Hematopoietic multipotent progenitor cell treated with erythropoietin and hydrocortisone succinate and interleukin-3 and kit ligand, for 6 days (in vitro differentiated cells): ENCODE measurements around the gene CYB561D2.
A peak's percentile ranks its signal among the peaks of the same experiment; 100 is the strongest.

Source experiments
- DNase-seq: peaks from one replicate; pipeline ENCODE4 v3.0.0-alpha.2; 2015

CYB561D2 gene

DNA sequence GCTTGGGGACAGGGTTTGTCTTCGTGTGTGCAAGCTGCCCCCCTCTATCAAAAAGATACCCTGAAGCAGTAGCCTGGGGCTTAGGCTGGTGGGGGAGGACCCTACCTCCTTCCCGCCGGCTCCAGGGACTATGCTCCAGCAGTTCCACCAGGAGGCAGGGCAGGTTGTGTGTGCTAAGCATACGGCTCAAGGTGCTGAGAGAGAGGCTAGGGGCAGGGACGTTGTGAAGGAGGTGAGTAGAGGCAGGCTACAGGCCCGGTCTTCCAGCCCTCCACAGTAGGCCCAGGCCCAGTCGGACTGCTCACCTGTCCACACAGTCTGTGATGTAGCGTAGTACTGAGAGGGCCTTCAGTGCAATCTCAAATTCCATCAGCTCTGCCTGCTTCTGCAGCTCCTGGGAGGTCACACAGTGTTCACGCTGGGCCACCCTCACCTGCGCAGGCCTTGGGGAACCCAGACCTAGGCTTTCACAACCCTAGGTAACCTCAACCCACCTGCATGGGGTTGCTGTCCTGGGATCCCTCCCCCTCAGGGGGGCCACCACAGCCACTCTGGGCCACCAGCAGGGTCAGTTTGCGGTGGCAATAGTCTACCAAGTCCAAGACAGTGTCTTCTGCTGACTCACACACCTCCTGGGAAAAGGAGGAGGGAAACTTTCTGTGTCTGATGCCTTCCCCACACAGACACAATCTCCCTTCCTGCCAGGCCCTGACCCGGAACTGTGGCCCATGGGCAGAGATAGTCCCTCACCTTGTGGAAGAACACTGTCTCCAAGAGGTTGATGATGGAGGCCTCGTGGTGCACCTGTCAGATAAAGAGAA is 7.6 kb upstream of the CYB561D2 start:
- DNase-seq, result no peak

DNA sequence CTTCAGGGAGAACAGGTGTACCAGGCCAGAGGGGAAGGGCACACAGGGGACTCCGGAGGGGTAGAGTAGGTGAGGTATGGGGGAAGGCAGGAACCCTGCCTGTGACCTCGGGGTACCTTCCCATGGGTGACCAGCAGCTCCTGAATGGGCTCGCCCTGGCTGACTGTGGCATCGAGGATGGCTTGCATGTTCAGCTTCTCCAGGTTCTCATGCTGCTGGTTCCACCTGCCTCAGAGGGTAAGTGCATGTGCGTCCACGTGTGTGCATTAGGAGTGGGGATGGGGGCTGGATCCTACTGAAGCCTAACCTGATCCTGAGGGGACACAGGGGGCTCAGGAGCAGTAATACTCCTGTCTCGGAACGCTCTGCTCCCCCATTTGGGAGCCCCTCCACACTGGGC is 5.7 kb upstream of the CYB561D2 start:
- DNase-seq, result no peak

GRCh38 chr3:50345586-50346234 is 5.0 kb upstream of the CYB561D2 start, which contains the start of gene ZMYND10:
Gene ZMYND10, minus strand, starts transcription at chr3:50345732. Its CDS starts 153 bp downstream, at chr3:50345579.
- DNase-seq, result peak; percentile 90

DNA sequence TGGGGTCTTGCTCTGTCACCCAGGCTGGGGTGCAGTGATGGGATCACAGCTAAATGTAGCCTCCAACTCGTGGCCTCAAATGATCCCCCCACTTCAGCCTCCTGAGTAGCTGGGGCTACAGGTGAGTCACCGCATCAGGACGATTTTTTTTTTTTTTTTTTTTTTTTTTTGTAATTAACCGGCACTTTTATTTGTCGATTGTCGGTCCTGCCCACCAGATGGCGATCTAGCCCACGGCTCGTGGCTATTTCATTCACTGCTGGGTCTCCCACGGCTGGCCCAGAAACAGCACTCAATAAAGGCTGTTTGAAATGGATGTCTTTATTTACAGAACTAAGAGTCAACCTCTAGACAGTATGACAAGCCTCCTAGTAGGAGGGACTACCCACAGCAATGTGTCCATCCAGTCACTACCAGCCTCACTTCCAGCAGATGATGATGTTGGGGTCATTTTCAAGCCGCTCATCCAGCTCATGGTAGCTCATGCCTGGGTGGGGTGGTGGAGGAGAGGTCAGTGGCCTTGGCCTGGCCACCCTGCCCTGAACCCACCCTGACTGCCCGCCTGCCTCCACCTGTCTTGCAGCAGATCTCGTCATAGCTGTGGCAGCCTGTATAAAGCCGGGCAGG is 3.4 kb upstream of the CYB561D2 start:
- DNase-seq, result peak; percentile 90

GRCh38 chr3:50350213-50350526 is 492 bp upstream of the CYB561D2 start:
- DNase-seq, result no peak

- DNase-seq, result no peak
Observed at GRCh38 chr3:50351323-50351697, 648 bp downstream of the CYB561D2 start.

- peak; percentile 70 for DNase-seq
Observed at GRCh38 chr3:50352781-50353180, 2.1 kb downstream of the CYB561D2 start.

DNA sequence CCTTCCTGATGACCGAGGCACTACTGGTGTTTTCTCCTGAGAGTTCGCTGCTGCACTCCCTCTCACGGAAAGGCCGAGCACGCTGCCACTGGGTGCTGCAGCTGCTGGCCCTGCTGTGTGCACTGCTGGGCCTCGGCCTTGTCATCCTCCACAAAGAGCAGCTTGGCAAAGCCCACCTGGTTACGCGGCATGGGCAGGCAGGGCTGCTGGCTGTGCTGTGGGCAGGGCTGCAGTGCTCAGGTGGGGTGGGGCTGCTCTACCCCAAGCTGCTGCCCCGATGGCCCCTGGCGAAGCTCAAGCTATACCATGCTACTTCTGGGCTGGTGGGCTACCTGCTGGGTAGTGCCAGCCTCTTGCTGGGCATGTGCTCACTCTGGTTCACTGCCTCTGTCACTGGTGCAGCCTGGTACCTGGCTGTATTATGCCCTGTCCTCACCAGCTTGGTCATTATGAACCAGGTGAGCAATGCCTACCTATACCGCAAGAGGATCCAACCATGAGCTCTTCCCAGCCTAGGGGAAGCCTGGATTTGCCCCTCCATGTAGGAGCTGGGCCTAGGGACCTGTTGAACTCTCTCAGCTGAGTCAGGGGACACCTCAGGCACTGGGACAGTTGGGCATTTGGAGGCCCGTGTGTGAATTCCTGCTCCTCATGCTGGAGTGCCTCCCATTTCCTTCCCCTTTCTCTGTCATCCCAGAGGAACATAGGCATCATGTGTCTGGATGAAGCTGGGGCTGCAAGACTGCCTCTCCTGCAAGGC is 2.8 kb downstream of the CYB561D2 start:
- DNase-seq, result no peak

GRCh38 chr3:50354186-50354764 is 3.6 kb downstream of the CYB561D2 start:
- DNase-seq, result peak; percentile 80

DNA sequence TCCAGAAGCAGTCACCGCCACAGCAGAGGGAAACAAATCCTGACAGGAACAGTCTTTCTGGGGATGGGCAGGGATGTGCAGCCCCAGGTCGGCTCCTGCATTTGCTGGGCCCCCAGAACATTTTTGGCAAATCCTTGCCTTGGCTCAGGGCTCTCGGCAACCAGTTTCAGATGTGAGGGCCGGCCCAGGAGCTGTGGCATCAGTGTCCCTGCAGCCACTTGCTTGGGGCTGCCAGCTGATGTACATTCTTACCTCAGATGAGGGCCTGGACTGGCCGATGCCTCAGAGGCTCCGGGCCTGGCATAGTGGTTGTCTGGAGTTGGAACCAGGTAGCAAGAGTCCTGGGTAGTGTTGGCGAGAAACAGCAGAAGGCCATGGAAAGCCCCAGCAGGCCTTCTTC is 4.2 kb downstream of the CYB561D2 start:
- DNase-seq, result no peak

DNA sequence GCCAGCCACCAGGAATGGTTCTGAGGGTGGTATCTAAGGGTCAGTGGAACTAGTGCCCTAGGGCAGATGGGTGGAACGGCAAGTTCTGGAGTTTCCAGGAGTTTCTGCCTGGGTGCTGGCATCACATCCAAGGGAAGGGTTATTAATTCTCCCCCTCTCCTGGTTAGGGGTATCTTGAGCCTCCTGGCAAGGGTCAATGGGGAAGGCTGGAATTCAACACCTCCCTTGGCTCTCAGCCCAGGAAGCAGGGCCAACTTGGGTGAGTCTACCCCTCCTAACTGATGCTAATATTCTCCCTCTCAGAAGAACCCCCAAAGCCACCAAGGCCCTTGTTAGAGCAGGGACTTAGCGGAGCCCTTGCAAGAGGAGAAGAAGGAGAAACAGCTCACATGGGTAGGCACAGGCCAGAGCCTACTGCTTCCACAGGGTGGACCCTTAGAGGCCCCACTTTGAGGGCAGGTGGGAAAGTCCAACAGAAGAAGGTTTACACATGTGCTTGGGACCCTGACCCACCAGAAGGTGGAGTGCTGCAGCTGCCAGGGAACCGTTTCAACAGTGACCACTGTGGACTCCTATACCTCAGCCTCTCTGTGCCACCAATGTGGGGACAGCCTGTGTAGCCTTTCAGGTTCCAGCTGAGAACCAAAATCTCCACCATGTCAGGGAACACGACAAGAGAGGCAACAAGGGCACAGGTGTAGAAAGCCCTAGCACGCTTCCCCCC is 5.3 kb downstream of the CYB561D2 start:
- DNase-seq, result no peak

DNA sequence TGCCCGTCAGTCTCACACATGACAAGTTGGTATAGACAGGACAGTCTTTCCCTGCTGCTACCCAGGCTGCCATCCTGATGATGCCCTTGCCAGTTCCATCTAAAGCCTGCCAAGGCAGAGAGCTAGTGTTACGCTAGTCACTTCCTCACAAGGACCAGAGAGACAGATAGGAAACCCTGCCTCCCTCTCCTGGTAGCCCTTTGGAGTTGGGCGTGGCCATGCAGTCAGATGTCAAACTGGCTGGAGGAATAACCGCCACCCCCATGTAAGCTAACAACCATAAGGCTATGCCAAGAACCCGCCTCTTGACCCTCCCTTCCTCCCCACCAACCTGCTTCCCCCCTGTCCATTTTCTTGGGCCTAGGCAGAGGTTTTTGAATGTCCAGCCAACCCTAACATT is 5.9 kb downstream of the CYB561D2 start:
- peak; percentile 87 for DNase-seq

DNA sequence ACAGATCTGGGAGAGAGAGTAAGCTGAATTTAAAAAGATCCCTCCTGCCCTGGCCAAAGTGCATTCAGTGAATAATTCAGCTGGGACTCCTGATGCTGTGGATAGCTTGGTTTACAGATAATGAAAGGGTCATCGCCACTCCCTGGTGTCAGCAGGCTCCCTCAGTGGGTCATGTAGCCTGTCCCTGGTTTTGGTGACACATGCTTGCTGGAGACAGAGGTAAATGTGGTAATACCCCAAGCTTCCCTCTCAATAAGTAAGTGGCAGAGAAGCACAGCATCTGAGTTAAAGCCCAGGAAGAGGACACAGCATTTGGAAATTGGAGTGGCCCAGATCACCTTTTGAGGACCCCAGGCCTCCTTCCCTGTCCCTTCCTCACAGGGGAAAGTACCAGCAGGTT is 6.8 kb downstream of the CYB561D2 start:
- DNase-seq, result no peak

DNA sequence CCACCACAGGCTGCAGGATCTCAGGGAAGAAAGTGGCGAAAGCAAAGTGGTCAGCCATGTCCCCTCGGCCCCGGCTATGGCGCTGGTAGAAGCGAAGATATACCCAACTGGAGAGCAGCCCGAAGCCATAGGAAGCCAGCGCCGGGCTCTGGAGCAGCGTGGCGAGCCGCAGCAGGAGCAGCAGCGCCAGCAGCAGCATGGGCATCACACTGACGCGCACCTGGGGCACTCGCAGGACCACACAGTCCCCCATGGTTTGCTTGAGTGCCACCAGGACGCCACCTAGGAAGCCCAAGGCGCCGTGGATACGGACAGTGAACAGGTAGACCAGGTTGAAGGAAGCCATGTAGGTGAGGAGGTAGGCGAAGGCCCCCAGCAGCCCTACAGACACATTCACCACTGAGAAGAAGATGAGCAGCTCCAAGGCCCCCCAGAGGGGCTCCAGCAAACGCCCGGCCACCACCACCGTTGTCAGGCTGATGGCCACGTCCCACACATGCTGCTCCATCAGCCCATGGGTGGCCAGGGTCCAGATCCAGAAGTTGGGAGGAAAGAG is 7.8 kb downstream of the CYB561D2 start:
- no peak for DNase-seq

GRCh38 chr3:50358911-50359759 is 8.5 kb downstream of the CYB561D2 start, which contains the start of gene TMEM115:
Gene TMEM115, minus strand, starts transcription at chr3:50359521. Its CDS starts 458 bp downstream, at chr3:50359063.
- peak; percentile 99 for DNase-seq

DNA sequence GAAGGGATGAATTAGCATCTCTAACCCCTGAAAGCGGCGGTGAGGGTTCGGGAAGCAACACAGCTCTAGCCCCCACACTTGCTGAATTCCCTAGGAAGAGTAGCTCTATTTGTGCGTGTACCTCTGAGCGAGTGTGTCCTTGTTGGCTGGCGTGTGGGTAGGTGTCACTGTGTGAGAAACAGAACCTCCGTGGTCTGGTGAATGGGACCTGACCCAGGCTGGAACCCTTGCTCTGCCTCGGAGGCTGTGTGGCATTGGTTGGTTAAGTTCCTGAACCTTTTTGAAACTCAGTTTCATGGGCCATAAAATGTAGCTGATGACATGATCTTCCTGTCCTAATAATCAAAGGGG is 9.1 kb downstream of the CYB561D2 start:
- DNase-seq, result no peak

DNA sequence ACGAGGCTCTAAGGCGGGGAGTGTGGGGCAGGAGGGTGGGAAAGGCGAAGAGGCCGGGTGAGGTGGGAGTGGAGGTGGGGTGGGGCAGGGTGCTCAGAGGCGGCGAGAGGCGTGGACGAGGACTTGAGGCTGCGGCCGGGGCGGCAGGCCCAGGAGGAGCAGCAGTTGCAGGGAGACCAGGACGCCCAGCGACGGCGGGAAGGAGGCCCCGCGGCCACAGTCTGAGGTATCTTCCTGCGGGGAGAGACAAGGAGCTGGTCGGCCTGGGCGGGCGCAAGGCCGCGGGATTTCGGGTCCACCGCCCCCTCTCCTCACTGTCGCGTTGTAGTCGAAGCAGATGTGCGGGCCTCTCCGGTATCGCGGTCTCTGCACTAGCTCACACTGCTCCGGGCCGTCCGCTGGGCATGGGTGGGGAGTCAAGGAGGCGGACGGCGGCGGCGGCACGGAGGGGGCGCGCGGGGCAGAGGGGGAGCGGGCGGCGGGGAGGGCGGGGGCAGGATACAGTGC is 14.0 kb downstream of the CYB561D2 start:
- DNase-seq, result no peak

DNA sequence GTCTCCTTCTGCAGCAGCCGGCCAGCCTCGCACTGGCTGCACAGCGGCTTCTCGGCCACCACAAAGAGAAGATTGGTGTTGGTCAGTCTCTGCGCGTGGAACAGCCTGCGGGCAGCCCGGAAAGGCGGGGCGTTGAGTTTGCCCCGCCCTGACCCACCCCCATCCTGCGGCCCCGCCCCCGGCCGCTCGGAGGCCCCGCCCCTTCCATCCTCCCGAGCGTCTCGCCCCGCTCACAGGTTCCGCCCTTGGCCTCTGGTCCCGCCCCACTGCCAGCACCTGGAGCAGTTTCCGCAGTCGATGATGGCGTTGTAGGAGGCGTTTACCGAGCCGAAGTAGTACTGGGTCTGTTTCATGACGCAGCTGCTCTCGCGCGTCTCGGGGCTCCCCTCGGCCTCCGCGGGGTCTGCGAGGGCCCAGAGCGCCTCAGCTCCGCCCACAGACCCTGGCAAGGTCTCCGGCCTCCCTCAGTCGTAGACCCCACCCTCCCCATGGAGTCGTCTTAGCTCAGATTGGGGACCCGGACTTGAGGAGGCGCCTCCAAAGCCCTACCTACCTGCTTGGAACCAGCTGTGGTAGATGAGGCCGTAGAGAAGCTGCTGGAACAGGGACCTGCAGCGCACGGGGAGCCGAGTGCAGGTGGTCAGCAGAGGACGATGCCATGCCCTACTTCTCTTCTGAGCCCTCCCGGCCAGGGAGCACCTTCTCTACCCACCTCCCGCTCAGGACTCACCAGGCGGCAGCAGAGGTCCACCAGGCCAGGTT is 14.6 kb downstream of the CYB561D2 start:
- peak; percentile 94 for DNase-seq

DNA sequence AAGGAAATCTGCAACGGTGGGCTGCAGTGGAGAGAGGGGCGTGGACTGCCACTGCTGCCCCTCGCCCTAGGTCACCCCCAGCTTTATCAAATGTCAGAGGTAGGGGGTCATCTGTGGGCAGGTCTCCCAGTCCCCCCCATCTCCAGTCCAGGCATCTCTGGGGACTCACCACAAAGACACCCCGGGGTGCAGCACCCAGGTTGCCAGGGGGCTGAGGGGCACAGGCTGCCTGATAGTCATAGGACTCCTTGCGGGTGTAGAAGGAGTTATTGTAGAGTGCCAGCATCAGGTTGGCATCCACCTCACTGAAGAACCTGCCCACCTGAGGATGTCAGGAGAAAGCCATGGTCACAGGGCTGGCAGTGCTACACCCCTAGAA is 15.2 kb downstream of the CYB561D2 start:
- no peak for DNase-seq
